GM21360 (cell line): ENCODE results near the gene UBAP2L.

Experiments used
- ATAC-seq: cut with Tn5 transposase; IDR thresholded peaks from one replicate; pipeline ENCODE4 v1.9.1; 2021; ENCODE audit warnings: mild to moderate bottlenecking, moderate library complexity; ENCODE audit not compliant: unreplicated experiment

Gene UBAP2L, protein sequence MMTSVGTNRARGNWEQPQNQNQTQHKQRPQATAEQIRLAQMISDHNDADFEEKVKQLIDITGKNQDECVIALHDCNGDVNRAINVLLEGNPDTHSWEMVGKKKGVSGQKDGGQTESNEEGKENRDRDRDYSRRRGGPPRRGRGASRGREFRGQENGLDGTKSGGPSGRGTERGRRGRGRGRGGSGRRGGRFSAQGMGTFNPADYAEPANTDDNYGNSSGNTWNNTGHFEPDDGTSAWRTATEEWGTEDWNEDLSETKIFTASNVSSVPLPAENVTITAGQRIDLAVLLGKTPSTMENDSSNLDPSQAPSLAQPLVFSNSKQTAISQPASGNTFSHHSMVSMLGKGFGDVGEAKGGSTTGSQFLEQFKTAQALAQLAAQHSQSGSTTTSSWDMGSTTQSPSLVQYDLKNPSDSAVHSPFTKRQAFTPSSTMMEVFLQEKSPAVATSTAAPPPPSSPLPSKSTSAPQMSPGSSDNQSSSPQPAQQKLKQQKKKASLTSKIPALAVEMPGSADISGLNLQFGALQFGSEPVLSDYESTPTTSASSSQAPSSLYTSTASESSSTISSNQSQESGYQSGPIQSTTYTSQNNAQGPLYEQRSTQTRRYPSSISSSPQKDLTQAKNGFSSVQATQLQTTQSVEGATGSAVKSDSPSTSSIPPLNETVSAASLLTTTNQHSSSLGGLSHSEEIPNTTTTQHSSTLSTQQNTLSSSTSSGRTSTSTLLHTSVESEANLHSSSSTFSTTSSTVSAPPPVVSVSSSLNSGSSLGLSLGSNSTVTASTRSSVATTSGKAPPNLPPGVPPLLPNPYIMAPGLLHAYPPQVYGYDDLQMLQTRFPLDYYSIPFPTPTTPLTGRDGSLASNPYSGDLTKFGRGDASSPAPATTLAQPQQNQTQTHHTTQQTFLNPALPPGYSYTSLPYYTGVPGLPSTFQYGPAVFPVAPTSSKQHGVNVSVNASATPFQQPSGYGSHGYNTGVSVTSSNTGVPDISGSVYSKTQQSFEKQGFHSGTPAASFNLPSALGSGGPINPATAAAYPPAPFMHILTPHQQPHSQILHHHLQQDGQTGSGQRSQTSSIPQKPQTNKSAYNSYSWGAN

DNA sequence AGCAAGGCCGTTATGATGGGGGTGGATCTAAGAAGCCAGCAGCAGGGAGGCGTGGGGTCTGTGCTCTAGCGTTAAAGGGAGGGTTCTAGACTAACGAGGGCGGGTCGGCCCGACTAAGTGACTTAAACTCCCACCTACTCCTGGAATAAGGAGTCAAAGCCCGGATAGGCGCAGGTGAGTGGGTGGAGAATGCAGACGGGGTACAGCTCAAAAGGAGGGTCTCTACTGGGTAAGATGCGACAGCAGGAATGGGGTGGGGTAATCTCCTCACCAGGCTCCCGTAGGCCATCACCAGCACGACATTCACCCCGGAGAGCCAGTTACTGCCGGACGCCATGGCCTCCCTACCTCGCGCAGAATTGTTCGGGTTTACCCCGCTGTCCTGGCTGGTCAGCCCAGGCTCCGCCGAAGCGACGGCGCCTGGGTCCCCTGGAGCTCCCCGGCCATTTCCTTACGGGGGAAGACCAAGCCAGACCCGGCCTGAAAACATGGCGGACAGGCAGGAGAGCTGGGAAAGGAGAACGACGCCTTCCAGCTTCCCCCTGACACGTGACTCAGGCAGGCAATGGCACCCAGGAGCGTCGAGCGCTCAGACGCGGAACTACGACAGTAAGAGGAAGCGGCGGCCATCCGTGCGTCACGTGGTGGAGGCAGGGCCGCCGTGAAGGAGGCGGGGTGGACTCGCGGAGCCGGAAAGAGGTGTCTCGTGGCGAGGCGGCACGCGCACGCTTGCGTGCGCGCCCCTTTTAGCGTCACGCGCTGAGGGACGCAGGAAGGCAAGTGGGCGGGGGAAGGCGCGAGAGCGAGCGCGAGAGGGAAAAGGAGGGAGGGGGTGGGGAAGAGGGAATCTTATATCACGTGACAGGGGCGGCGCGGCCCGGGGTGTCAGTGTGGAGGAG is at the start of gene UBAP2L:
Gene UBAP2L, plus strand, starts transcription at position 885 of the 899 bp plus-strand sequence. CDS start 4,169 bp downstream, outside the sequence.
- ATAC-seq: peak; percentile 86

DNA sequence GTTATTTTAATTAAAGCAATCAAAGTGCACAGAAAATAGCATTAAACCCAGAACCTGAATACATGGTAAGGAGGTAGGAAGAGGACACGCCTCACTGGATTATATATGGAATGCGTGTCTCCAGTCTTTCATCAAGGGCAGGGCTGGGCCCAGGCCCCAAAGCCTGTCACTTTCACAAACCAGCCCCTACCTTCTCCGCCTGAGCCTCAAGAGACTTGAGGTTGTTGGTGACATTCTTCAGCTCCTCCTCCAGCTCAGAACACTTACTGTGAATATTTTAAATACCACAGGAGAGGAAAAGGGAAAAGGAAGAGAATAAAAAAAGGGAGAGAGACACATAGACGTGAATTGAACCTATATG is 49.6 kb upstream of the UBAP2L start:
- no peak for ATAC-seq

DNA sequence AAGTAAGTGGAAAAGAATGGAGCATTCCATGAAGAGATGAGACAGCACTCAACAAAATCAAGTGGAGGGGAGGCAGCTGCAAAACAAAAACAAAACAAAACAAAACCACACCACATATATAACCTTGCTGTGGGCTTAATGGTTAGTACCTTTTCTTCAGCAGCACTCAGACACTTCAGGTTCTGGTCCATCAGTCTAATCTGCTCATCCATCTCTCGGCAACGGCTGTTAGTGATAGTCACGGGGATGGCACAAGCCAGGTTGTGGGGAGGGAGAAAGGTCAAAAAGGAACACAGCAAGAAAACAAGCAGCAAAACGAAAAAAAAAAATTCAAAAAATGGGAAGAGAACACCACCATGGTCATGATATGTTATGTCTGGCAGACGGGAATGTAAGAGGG is 48.9 kb upstream of the UBAP2L start:
- no peak for ATAC-seq

DNA sequence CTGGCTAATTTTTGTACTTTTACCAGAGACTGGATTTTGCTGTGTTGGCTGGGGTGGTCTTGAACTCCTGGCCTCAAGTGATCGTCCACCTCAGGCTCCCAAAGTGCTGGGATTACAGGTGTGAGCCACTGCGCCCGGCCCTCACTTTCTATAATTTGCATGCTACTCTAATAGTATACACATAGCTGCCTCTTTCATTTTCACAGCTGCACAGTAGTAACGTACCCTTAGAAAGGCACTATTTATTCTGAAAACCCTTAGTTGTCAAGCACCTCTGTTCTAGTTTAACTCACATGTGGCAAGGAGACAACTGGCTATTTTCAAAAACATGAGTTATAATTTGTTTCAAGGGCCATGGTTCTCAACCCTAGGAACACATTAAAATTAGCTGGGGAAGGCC is 46.1 kb upstream of the UBAP2L start:
- no peak for ATAC-seq

DNA sequence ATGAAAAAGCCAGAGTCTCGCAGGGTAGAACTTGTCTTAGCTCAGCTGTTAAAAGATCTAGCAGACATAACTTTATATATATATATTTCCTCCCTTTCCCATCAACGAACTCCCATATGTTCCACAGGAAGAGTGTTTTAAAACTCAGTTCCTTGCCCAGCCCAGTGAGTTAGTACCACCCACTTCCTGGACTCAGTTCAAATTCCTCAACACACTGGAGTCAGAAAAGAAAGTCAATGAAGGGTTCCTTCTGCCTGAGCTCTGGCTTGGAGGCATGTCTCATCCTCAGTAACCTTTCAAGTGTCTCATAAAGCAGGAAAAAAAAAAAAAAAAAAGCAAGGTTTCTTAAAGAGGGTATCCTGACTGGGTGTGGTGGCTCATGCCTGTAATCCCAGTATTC is 44.4 kb upstream of the UBAP2L start:
- no peak for ATAC-seq

DNA sequence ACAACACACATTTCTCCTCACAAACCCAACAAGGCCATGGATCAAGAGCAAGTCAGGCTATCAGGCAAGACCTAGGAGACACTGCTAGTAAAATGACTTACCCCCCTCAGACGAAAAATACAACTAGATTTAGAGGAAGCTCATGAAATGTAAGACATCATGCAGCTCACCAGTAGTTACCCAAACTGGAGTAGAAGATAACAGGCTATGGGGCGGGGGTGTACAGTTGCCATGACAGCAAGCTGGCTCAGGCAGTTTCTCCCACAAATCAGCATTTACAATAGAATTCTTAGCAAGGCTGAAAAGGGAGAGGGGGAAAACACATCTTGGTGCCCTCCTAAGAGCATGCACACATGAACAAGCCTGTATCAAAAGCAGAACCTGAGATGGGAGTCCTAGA is 42.7 kb upstream of the UBAP2L start:
- ATAC-seq: no peak

DNA sequence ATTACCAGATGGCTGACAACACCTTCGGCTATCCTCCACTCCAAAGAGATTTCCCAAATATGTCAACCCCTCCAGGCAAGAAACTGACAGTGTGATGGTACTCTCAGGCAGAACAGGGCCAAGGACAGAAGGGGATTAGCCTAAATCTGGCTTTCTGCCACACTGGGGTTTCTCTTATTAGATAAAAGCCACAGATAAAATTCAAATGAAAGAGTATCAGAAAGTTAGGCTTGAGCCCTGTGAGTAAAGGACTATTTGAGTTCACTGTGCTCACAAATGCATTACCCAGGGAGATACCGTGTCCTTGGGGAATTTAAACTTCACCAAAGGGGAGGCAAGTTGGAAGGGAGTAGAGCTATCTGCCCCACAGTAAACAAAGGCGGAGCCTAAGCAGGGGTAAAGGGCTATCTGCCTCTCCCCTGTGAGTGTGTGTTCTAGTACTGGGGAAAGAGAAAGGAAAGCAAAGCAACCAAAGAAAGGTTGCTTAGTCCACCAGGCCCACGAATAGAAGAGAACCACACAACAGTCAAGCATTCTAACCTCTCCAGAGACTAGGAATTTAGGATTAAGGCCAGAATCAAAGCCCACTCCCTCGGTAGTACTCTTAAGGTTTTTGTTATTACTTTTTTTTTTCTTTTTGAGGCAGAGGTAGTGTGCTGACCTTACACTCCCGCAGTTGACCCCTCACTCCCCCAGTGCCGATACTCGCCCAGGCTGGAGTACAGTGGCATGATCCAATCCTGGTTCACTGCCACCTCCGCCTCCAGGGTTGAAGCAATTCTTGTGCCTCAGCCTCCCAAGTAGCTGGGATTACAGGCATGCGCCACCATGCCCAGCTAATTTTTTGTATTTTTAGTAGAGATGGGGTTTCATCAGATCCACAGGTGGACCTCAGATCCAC is 41.6 kb upstream of the UBAP2L start:
- no peak for ATAC-seq

DNA sequence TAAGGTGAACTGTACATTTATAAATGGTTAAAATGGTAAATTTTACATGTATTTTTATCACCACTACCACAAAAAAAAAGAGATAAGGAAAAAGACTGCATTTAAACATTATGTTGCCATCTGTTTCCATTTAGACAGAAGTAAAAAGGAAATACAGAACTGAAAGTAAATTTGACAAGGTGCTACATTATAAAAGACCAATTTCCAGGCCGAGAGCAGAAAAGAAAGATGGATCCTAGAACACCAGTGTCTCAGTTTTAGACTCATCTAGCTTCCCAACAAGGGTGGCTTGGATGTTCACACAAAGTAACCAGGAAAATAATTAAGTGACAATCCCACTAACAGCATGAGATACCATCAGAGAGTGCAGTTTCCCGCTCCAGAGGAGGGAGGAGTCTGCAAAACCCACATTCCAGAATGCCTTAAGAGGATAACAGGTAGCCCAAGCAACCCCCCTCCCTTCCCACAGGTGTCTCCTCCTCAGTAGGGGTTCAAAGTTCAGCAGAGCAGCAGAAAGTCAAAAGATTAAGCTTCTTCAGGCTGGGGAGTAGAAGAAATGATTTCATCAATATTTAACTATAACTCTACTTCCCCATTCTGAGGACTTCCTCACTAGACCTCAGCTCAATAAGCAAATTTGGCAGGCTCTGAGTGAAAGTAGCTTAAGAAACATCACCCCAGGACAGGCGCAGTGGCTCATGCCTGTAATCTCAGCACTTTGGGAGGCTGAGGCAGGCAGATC is 40.6 kb upstream of the UBAP2L start:
- ATAC-seq: no peak

DNA sequence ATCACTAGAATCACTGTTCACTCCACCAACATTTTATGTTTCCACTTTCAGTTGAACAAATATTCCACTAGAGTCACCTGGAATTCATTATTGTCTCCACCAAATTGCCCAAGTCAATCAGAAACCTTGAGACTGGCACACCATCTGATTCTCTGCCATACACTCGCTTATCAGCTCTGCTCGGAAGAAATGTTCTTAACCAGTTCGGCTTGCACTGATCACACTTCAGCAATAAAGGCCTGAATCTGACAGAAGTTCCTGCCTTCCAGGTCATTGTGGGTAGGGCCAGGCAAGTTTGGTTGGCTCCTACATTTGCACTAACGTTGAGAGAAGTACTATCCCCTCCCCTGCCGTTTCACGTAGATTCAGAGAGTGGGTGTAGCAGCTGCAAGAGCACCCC is 38.8 kb upstream of the UBAP2L start:
- ATAC-seq: no peak

DNA sequence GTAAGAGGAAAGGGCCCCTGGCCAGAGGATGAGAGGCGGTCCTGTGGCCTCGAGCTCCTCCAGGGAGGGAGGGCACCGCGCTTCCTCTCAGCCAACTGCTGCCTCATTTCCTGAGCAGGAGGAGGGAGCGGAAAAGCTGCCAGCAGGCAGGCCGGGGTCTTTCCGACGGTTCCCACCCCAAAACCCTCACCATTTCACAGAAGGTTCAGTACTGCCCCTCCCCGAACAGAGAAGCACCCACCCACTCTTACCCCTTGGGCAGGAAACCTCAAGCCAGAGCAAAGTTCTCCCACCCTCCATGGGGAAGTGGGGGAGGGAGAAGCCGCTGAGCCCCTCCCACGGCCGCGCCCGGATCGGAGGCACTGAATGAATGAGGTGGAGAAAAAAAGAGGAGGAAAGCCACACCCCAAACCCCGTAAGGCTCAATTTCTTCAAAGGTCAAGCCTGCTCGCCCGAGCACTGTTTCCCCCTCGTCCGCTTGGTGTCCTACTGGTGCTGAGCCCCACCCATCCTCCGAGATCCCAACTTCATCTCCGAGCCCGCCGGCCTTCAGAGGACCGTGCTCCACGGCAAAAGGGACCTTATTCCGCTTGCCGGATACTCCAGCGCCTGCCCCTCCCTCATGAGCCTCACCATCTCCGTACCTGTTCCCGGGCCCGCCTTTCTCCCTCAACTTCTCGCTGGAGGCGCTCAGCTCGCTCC is 38.3 kb upstream of the UBAP2L start:
- ATAC-seq: peak; percentile 43

DNA sequence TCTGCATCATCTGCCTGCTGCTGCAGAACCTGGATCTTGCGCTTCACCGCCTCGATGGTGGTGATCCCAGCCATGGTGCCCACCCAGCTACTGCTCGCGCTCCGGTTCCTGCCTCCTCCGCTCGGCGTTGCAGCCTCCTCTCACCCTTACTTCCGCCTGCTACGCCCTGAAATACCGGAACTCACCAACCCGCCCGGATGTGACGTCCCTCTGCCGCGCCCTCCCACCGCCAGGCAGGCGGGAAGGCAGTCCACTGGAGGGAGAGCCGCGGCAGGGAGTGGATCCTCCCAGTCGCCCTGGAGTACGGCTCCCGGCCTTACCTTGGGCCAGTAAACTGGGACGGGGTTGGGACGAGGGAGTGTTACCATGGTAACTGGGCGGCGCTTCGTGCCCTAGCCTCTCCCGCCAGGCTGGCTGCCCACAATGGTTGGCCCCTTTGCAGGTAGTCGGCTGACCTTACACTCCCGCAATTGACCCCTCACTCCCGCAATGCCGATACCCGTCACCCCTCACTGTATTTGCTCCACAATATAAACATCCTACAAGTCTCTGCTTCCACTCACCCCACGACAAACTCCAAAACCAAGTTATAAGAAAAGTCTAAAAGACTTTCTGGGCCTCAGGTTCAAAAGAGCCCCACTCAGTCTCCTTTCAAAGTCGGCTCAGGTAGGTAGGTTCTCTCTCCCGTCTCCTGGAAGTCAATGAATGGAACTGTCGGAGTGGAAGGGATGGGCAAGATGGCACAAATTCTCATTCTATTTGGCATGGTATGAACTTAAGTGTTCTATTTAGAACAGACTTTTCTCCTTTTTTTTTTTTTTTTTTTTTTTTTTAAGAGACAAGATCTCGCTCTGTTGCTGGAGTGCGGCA is 37.5 kb upstream of the UBAP2L start:
- ATAC-seq: peak; percentile 69

DNA sequence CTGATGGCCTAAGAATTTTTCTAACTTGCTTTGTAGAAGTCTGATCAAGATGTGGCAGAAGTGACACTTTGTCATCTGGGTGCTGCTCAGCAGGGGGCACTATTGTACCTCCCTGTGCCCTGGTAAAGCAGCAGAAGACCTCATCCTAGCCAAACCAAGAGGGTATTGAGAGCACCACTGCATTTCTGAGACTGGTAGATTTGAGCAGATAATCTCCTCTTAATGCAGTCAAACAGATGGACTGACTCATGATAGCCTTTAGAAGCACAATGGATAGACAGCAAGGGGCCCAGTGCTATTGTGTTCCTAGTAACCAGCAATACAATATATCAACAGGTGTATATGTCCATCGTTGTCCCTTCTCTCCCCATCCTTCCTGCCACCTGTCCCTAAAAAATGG is 34.6 kb upstream of the UBAP2L start:
- ATAC-seq: no peak

DNA sequence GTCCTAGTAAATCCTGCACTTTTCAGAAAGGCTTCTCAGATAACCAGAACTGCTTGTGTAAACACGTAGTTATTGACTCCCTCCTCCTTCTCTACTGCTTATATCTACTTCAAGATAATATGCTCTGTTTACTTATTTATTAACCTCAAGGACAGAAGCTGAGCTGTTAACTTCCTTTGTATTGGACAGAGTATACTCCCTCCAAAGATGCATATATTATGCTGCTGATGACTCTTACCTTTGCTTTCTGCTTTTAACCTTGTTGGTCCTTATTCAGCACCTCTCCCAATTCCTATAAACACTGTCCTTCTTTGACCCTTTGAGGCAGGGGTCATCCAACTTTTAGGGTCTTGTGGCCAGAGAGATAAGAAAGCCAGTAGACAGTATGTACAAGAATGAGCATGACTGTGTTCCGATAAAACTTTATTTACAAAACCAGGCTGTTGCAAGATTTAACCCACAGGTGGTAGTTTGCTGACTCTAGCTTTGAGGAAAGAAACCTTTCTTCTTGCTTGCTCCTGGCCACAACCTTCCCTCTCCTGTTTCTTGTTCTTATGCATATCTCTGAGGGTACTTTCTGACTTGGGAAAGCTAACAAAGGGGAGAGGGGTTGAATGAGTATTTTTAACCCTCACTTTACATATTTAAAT is 33.8 kb upstream of the UBAP2L start:
- no peak for ATAC-seq

DNA sequence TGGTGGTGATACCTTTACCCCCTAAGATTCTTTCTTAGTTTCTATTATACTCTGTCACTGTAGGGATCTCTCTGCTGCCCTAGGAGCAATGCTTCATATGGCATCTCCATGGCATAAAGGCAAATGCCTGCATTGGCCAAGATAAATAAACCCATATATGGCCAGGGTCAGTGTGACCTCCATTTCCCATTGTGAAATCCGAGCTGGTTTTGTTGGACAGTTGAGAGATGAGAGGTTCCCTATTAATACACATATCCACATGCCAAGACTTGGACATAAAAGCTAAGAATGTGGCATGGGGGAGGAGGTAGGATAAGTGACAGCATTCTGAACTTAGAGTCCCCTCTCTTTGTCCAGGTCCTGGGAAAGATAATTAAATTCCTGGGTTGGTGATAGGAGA is 30.2 kb upstream of the UBAP2L start:
- no peak for ATAC-seq

DNA sequence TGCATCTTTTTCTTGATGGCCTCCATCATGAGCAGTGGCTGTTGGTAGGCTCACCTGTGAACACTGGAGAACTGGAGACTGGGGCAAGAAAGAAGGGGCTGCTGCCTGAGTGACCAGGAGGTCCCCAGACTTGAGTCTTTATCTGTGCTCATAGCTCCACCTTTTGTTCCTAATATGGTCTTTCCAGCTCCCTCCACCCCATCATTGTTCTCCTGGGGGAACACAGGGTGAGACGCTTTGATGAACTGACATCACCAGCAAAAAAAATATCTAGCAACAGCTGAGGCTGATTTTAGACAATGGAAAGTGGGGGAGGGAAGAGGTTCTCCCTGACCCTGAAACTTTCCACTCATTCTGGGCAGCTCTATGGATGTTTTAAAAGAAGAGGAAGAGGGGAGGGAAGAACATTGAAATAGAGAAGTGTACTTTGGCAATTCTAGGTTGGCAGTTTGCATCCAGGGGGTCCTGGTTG is 28.7 kb upstream of the UBAP2L start, which contains the start of gene TPM3:
Gene TPM3, minus strand, starts transcription at position 111 of the 472 bp plus-strand sequence. Its CDS starts 82 bp downstream, at position 29.
- no peak for ATAC-seq

DNA sequence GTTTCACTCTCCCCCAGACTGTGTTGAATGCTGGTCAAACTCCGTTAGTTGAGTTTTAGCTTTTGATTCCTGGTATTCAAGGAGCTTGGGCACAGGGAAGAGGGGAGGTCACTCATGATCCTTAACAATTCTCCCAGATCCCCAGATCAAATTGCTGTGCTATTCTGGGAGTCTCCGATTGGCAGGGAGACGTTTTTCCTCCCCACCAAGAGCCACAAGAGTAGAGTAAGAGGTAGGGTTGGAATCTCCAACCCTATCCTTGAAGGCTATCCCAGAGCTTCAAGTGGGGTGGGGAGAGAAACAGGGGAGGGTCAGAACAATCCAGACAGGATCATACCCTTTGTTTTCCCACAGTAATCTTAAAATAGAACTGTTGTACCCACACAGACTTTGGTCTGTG is 28.3 kb upstream of the UBAP2L start:
- ATAC-seq: no peak

DNA sequence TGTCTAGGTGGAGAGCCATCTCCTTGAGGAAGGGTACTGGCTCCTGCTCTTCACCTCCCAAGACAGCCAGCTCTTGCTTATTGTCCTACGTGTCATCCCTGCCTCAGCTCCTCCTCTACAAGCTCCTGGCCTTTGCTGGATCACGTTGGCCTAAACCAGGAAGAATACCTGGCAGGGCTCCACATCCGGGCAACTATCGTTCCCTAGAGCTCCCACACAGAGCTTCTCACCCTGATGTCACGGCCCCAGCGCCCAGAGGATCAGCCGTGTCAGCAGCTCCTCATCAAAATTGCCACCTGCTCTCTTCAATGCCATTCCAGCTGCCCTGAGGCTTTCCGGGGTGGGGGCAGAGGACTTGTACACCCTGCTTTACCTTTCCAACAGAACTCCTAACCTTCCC is 26.9 kb upstream of the UBAP2L start:
- ATAC-seq: no peak
